IPS DF 4.7 (cell line): ENCODE data around the gene HS3ST3A1.
"Not testable (repeated sequence)": the region's sequence is repeated elsewhere in the genome, so short reads cannot be mapped to it uniquely, and the experiment has no call there.

Source experiments
- DNase-seq: peaks from one replicate; pipeline ENCODE4 v3.0.0-alpha.2; 2013; ENCODE audit warnings: low spot score; ENCODE audit errors: extremely low read depth

Gene HS3ST3A1

GRCh38 chr17:13538841-13539411 is 62.8 kb downstream of the HS3ST3A1 start:
- no peak for DNase-seq

DNA sequence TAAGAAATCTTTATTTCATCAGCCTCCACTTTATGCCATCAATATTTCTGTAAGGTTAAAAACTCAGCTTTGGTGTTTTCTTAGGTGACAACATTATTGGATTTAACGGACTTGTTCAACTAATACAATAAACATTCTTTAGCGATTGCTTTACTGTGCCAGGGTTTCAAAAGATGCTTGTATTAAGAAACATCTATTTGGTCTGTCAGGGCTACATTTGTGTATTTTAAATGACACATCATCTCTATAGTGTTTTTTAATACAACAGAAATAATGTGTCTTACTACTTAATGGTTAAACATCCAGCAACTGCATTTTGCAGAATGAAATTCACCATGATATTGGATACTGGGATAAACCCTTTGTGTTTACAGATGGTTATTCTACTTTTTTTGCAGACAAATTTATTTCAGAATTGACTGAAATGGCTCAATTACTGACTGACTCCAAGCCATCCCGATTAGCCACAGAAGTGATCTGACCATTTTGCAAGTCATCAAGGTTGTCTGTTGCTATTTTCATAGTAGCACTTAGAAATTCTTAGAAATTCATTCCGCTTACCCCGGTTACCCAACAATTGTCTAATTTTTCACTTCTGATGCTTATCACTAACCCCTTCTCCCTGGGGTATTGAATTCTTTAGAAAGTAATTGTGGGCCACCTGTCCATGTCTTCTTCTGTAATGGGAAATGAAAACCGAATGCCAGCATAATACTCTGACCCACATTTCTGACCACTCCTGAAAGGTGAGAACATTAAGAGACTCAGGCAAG is 63.7 kb downstream of the HS3ST3A1 start:
- DNase-seq: no peak

DNA sequence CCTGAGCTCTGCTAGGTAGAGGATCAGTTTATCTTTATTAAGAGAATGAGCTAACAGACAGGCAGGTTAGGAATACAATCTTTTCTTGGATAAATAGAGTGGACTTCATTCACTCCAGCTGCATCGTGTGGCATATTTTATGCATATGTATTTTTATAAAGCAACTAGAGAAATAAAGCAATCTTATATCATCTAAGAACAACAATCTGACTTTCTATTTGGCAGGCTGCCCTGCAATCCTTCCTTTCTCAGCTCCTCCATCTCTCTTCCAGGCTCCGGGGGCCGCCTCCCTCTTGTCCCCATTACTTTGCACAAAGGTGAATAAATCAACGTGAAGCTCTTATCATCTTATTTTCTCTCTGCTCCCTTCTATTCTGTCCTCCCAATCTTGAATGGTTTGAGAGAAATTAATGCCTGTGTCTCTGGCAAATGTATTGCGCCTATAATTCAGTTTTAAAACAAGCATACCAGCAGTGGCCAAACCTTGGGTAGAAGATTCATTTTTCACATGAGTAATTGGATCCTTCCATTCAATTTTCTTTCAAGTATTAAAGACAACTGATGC is 64.5 kb downstream of the HS3ST3A1 start:
- no peak for DNase-seq

DNA sequence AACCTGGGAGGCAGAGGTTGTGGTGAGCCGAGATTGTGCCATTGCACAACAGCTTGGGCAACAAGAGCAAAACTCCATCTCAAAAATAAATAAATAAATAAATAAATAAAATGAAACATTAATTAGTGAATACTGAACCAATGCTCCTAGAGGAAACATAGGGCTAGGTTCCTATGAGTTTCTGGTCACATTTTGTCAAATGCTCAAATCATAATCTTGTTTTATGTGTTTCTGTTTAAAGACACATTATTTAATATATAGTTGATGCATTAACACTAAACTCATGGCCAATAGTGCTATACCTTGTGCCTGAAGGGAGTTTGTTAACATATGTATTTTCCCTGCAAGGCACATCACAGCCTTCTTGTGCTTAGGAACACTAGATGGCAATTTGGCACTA is 66.8 kb downstream of the HS3ST3A1 start:
- DNase-seq: no peak

DNA sequence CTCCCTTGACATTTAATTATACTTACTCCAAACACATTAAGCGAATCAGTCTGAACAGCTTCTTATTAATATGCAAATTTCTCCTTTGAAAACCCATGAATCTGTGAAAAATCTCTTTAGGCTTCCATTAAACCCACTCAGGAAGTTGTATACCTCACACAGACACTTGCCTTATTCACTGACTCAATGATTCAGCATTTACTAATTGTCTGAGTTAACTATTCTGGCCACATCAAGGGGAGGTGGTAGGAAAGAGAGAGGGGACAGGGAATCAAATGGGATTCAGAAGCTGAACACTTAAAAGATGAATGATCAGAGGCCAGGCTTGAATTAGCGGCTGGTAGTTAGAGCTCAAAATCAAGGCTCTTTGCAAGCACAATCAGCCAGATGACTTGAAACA is 70.0 kb downstream of the HS3ST3A1 start:
- DNase-seq: no peak

- no peak for DNase-seq
Observed at GRCh38 chr17:13525876-13526275, 75.9 kb downstream of the HS3ST3A1 start.

GRCh38 chr17:13523164-13523563 is 78.6 kb downstream of the HS3ST3A1 start:
- DNase-seq: no peak

DNA sequence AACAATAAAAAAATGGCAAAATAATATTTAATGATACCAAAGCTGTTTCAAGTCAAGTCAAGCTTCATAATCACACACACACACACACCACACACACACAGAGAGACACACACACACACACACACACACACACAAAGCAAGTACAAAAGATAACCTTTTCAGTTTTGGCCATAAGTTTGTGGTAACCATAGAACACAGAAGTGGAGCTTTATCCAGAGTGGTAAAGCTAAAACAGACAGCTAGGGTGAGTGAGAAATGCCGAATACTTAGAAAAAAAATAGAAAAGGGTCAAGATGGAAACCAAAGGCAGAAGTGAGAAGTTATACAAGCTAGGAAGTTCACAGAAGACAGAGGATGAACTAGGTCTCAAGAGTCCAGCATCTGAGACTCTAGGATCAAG is 79.0 kb downstream of the HS3ST3A1 start:
- DNase-seq: no peak

GRCh38 chr17:13521784-13522183 is 79.9 kb downstream of the HS3ST3A1 start:
- DNase-seq: no peak

GRCh38 chr17:13520899-13521572 is 80.7 kb downstream of the HS3ST3A1 start:
- DNase-seq: no peak

- no peak for DNase-seq
Observed at GRCh38 chr17:13518261-13519000, 83.3 kb downstream of the HS3ST3A1 start.

- no peak for DNase-seq
Observed at GRCh38 chr17:13513039-13513405, 88.7 kb downstream of the HS3ST3A1 start.

GRCh38 chr17:13510062-13510461 is 91.7 kb downstream of the HS3ST3A1 start:
- no peak for DNase-seq

GRCh38 chr17:13509527-13509926 is 92.2 kb downstream of the HS3ST3A1 start:
- DNase-seq: no peak

GRCh38 chr17:13508896-13509295 is 92.8 kb downstream of the HS3ST3A1 start:
- DNase-seq: no peak

GRCh38 chr17:13503526-13503925 is 98.2 kb downstream of the HS3ST3A1 start:
- DNase-seq: no peak

DNA sequence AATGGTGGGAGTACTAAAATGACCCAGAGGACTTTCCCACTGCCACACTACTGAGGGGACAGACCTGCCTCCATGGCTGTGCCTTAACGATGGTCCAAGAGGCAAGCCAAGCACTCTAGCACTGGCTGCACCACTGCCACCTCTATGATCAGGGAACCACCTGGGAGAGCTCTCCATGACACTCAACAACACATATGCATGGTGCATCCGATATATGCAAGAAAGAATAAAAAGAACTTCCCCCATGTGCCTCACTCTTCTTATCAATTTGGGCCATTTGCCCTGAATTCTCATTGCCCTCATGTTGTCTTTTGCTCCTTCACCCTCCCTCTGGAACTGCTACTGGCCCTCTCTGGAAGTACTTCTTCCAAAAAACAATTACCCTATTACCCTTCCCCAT is 99.5 kb downstream of the HS3ST3A1 start:
- no peak for DNase-seq

- no peak for DNase-seq
Observed at GRCh38 chr17:13500947-13501346, 100.8 kb downstream of the HS3ST3A1 start.

DNA sequence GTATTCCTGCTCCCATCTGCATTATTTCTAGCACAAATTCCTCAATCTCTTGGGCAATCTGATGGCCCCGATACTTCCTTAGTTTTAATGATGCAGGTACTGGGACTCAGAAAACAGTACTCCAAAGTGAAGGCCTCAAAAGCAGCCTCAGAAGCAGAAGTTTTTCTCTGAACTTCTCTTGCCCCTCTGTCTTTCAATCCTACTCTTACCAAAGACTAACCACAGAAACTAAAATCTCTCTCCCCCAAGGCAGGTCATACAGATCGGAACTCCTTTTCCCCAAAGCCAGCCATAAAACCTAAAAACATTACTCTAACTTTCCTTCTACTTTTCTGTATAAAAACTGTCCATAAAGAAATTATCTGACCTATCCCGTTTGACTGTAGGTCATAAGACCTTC is 103.5 kb downstream of the HS3ST3A1 start:
- DNase-seq: no peak

DNA sequence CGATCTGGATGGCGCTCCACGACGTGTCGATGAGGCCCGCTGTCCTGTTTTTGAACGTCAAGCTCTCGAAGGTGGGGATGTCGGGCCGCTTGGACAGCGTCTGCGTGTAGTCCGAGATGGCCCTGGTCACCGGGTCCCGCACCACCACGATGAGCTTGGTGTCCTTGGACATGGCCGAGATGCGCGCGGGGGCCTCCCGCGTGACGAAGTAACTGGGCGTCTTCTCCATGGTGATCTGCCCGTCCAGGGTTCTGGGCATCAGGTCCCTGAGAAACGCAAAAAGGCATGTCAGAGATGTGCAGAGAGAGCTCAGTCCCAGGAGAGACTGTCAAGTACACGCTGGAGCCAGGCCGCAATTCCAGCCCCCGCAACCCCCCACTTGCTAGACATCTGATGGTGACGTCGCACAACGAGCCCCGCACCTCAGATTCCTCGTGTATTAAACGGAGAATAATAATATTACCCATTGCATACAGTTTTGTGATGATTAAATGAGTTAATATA is 105.1 kb downstream of the HS3ST3A1 start:
- DNase-seq: not testable (repeated sequence)

- DNase-seq: no peak
Observed at GRCh38 chr17:13495423-13495822, 106.3 kb downstream of the HS3ST3A1 start.

DNA sequence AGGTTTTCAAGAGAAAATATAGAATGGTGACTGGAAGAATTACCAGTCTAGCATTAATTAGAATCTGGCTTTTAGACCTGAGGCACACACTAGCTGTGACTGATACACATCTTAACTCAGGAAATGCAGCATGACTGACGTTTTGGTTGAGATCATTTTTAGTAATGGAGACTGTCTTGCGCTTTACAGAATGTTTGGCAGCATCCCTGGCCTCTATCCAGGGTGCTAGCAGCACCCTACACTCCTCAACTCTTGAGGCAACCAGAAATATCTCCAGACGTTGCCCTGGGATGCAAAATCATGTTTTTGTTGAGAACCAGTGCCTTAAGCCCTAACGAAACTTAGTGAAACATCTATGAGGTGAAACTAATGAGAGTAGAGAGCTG is 109.0 kb downstream of the HS3ST3A1 start:
- DNase-seq: no peak
